Heart right ventricle (tissue), 16 donors: ENCODE results near the gene NR5A1. TPM values are rescaled to one million over a fixed set of nuclear protein-coding genes. Genes with fewer than 3 reads are reported as not detected.

Experiments used
- ATAC-seq, 8 donors: fragments of 200-7000 bp; cut with Tn5 transposase; one replicate each; pipeline ENCODE4 v1.9.1; 2020; ENCODE audit warnings: mild to moderate bottlenecking in 8 of 8, moderate library complexity in 8 of 8, moderate number of reproducible peaks in 1 of 8
- DNase-seq, 2 donors: peaks; one replicate each; pipeline ENCODE4 v3.0.0-alpha.2; 2020
- H3K27ac ChIP-seq, 10 donors: fragments of 200-600 bp; sonication (generic) in 2 of 10; one replicate each; pipeline versions ENCODE4 v1.5.0 to v1.8.0; 2020 to 2022; ENCODE audit warnings: mild to moderate bottlenecking in 3 of 10
- H3K27me3 ChIP-seq, 7 donors: fragments of 200-600 bp; one replicate each; pipeline ENCODE4 v1.8.0; 2021 to 2022; ENCODE audit warnings: mild to moderate bottlenecking in 2 of 7
- H3K36me3 ChIP-seq, 9 donors: fragments of 200-600 bp; sonication (generic) in 1 of 9; one replicate each; pipeline versions ENCODE4 v1.5.0 to v1.8.0; 2020 to 2022; ENCODE audit warnings: mild to moderate bottlenecking in 2 of 9
- H3K4me1 ChIP-seq, 9 donors: fragments of 200-600 bp; sonication (generic) in 1 of 9; one replicate each; pipeline versions ENCODE4 v1.5.0 to v1.8.0; 2020 to 2022; ENCODE audit warnings: mild to moderate bottlenecking in 4 of 9
- H3K4me3 ChIP-seq, 10 donors: fragments of 200-600 bp; sonication (generic) in 2 of 10; one replicate each; pipeline versions ENCODE4 v1.5.0 to v1.8.0; 2020 to 2022; ENCODE audit warnings: mild to moderate bottlenecking in 7 of 10, moderate library complexity in 2 of 10
- H3K9me3 ChIP-seq, 11 donors: fragments of 200-600 bp in 10 of 11; sonication (generic) in 2 of 11; one replicate each; pipeline versions ENCODE4 v1.5.0 to v1.8.0; 2013 to 2022; ENCODE audit warnings: mild to moderate bottlenecking in 2 of 11, control low read depth in 1 of 11, moderate library complexity in 1 of 11
- CTCF ChIP-seq, 9 donors: fragments of 200-600 bp; sonication (generic) in 2 of 9; IDR thresholded peaks; one replicate each; pipeline versions ENCODE4 v1.5.0 to v1.8.0; 2021 to 2022; ENCODE audit warnings: antibody characterized with exemption in 9 of 9, mild to moderate bottlenecking in 5 of 9, moderate library complexity in 1 of 9
- WGBS, 2 donors: extraction: QIAGEN DNeasy Blood & Tissue Kit; methylation state at CpG; one replicate each; pipeline ENCODE4 v1.1.7; 2013; ENCODE audit warnings: inconsistent platforms in 1 of 2; 5-methylcytosine and 5-hydroxymethylcytosine counted together
- intact Hi-C, 10 donors: fragments of 100-400 bp; cut with DNase I; formaldehyde crosslinking; loops; one replicate each; pipeline versions ENCODE4 v1.11.1 to v1.14.2; 2022
- polyA plus RNA-seq, 2 donors: library from polyadenylated mRNA; stranded (reverse); fragments of 200-250 nt; gene quantifications; one replicate each; pipeline ENCODE4 v1.2.3, GENCODE V29; 2013
- total RNA-seq, 10 donors: library from RNA; stranded (reverse); fragmentation: NEBNext Ultra II Directional in 3 of 10; extraction: Animal tissue kit (Norgen Biotek cat#: 25700) in 3 of 10; gene quantifications; one replicate each; pipeline versions ENCODE4 v1.2.1 to v1.2.4, GENCODE V29; 2021 to 2023
- donor health status: Arrhythmogenic right ventricular cardiomyopathy.
- donor health status: ischemic (EF 13 %, LVEDD 7.1; RV severe dilation, severe dysfunction).
- donor health status: healthy with polysubstance abuse.
- donor health status: DM: no; HTN: yes; CAD: no.
- donor health status: DM: no; HTN: no; CAD: no.
- donor health status: ischemic (EF 25% LVEDD 6.9; RV normal size, moderate dysfunction).
- donor health status: ischemic (EF 25% LVEDD 5.7; RV mildly dilated, moderate dysfunction).
- donor health status: healthy.
- donor health status: DM: yes; HTN: yes; CAD: no.
- donor health status: Ischemic cardiomyopathy.
- donor health status: ischemic (EF 35%, LVEDD 5.7; RV mildly dilated, moderate dysfunction).
- donor health status: nonischemic (EF 11% LVEDD 7.7; RV severe dilation, severe dysfunction).
- donor health status: DM: yes; HTN: yes; CAD: no.
- donor health status: PGD.
- donor health status: ischemic (EF 29% LVEDD 5.4; RV normal size, mild dysfunction).
- donor health status: nonischemic (EF 23%, LVEDD 6.1; RV moderate dilation, normal function).

The NR5A1 gene
- total and polyA plus RNA-seq, 12 donors, result 0.01 to 0.15 TPM; not detected in 10

- H3K27me3 ChIP-seq, result peaks cover 20 to 91% (median 82%) of the 10 kb centered on the region in 7 donors
- intact Hi-C loops, result no loop called here
- H3K36me3 ChIP-seq, result no peaks in the 10 kb centered on the region
- no peak for TF ChIP-seq CTCF (IDR thresholded peaks at IDR 0.05)
- peaks cover 0 to 12% (median 4%) of the 10 kb centered on the region in 9 donors for H3K4me1 ChIP-seq
- DNase-seq, result no peak
- no peak for ATAC-seq
- H3K4me3 ChIP-seq, result no peak overlapping the region
- WGBS, 2 donors, result 56 to 63% methylated on average over 6 of the region's 6 CpGs
- H3K9me3 ChIP-seq, result no peaks in the 10 kb centered on the region
- H3K27ac ChIP-seq, result no peak overlapping the region
Measured at GRCh38 chr9:124479947-124480620, 27.1 kb downstream of the NR5A1 start.

GRCh38 chr9:124479371-124479770, 27.8 kb downstream of the NR5A1 start:
- 82 to 89% methylated on average over 16 of the region's 16 CpGs for WGBS, 2 donors
- H3K27ac ChIP-seq, result no peak overlapping the region
- no peak overlapping the region for H3K4me3 ChIP-seq
- H3K36me3 ChIP-seq, result no peaks in the 10 kb centered on the region
- intact Hi-C loops, result no loop called here
- no peaks in the 10 kb centered on the region for H3K9me3 ChIP-seq
- TF ChIP-seq CTCF (IDR thresholded peaks at IDR 0.05), result no peak
- H3K4me1 ChIP-seq, result peaks cover 0 to 12% (median 4%) of the 10 kb centered on the region in 9 donors
- peaks cover 20 to 91% (median 79%) of the 10 kb centered on the region in 7 donors for H3K27me3 ChIP-seq
- no peak for DNase-seq
- no peak for ATAC-seq

- intact Hi-C loops, result no loop called here
- H3K4me1 ChIP-seq, result peaks cover 0 to 12% (median 4%) of the 10 kb centered on the region in 9 donors
- 31 to 36% methylated on average over 12 of the region's 12 CpGs for WGBS, 2 donors
- no peak overlapping the region for H3K4me3 ChIP-seq
- no peak for TF ChIP-seq CTCF (IDR thresholded peaks at IDR 0.05)
- H3K9me3 ChIP-seq, result no peaks in the 10 kb centered on the region
- H3K27me3 ChIP-seq, result peaks cover 20 to 83% (median 75%) of the 10 kb centered on the region in 7 donors
- DNase-seq (no peak), ATAC-seq (no peak)
- H3K27ac ChIP-seq, result no peak overlapping the region
- H3K36me3 ChIP-seq, result no peaks in the 10 kb centered on the region
Measured at GRCh38 chr9:124478354-124478753, 28.8 kb downstream of the NR5A1 start.

GRCh38 chr9:124477648-124478285, 29.4 kb downstream of the NR5A1 start:
- Histone ChIP-seq H3K4me1 (peaks cover 0 to 12% (median 4%) of the 10 kb centered on the region in 9 donors), H3K36me3 (no peaks in the 10 kb centered on the region), H3K9me3 (no peaks in the 10 kb centered on the region), H3K27ac (no peak overlapping the region), H3K27me3 (peaks cover 20 to 78% (median 73%) of the 10 kb centered on the region in 7 donors), H3K4me3 (peak overlapping the region in 7 of 10 donors; percentile 17 to 30 (median 22))
- no peak for DNase-seq
- intact Hi-C loops, result no loop called here
- ATAC-seq, result no peak
- TF ChIP-seq CTCF (IDR thresholded peaks at IDR 0.05), result no peak
- 2 to 4% methylated on average over 40 to 53 of the region's 53 CpGs for WGBS, 2 donors
